Endothelial cell of umbilical vein (primary cell): Measurements from ENCODE around the gene DPYSL4.

Source experiments
- CTCF ChIP-seq, 2 donors: IDR thresholded peaks; 1 replicate in 1 of 2; 2 replicates in 1 of 2; pipeline ENCODE4 v1.5.1; 2011; ENCODE audit warnings: low read length in 2 of 2, mild to moderate bottlenecking in 2 of 2, moderate library complexity in 2 of 2, control low read depth in 1 of 2, inconsistent platforms in 1 of 2, low read depth in 1 of 2; ENCODE audit not compliant: insufficient read depth in 1 of 2; ENCODE audit errors: extremely low read depth in 1 of 2
- EZH2 ChIP-seq: IDR thresholded peaks from 2 replicates; pipeline ENCODE4 v1.6.1; 2012; ENCODE audit warnings: borderline replicate concordance, low read depth, mild to moderate bottlenecking, moderate library complexity, low read length, inconsistent platforms; ENCODE audit not compliant: severe bottlenecking
- GATA2 ChIP-seq: IDR thresholded peaks from 2 replicates; pipeline ENCODE4 v1.7.0; 2011; ENCODE audit warnings: low read depth, mild to moderate bottlenecking, moderate library complexity, mixed read lengths, low read length; ENCODE audit not compliant: insufficient read length, insufficient read depth
- MAX ChIP-seq: IDR thresholded peaks from 2 replicates; pipeline ENCODE4 v1.6.1; 2011; ENCODE audit not compliant: insufficient read depth, insufficient read length
- MYC ChIP-seq: IDR thresholded peaks from one replicate; pipeline ENCODE4 v1.6.1; 2011; ENCODE audit warnings: mild to moderate bottlenecking, low read depth, low read length
- POLR2A ChIP-seq: IDR thresholded peaks from 2 replicates; pipeline ENCODE4 v1.6.1; 2012; ENCODE audit warnings: low read depth, mild to moderate bottlenecking, control low read depth, low read length
- POLR2AphosphoS5 ChIP-seq: IDR thresholded peaks from 2 replicates; pipeline ENCODE4 v1.6.1; 2012; ENCODE audit warnings: low read depth, mild to moderate bottlenecking, control low read depth, low read length, moderate library complexity; ENCODE audit not compliant: insufficient read depth

- TF ChIP-seq CTCF (IDR thresholded peaks at IDR 0.05; ENCODE audit: extremely low read depth in 1 of 2, insufficient read depth in 1 of 2, low read depth in 1 of 2, low read length in 2 of 2): no peak
- no peak for TF ChIP-seq POLR2A
- no peak for TF ChIP-seq POLR2AphosphoS5
- TF ChIP-seq MAX: no peak
- no peak for TF ChIP-seq EZH2
- no peak for TF ChIP-seq MYC
- TF ChIP-seq GATA2: no peak
Observed at GRCh38 chr10:132158823-132159222, 27.9 kb upstream of the DPYSL4 start.
